C4-2B (cell line): ENCODE results near the gene CRYZL1.
"Not testable (repeated sequence)": the region's sequence is repeated elsewhere in the genome, so short reads cannot be mapped to it uniquely, and the experiment has no call there.

Experiments
- ZFX ChIP-seq: fragments of 450-650 bp; IDR thresholded peaks from 2 replicates; pipeline ENCODE4 v1.6.1; 2017
- TF ChIP-seq, protein P1 (sequence below): fragments of 450-650 bp; conservative IDR thresholded peaks from 2 replicates; pipeline ENCODE4 v1.5.1; 2017; ENCODE audit warnings: mild to moderate bottlenecking

GRCh38 chr21:33576741-33577141, 64.8 kb downstream of the CRYZL1 start:
- TF ChIP-seq, protein P1, sequence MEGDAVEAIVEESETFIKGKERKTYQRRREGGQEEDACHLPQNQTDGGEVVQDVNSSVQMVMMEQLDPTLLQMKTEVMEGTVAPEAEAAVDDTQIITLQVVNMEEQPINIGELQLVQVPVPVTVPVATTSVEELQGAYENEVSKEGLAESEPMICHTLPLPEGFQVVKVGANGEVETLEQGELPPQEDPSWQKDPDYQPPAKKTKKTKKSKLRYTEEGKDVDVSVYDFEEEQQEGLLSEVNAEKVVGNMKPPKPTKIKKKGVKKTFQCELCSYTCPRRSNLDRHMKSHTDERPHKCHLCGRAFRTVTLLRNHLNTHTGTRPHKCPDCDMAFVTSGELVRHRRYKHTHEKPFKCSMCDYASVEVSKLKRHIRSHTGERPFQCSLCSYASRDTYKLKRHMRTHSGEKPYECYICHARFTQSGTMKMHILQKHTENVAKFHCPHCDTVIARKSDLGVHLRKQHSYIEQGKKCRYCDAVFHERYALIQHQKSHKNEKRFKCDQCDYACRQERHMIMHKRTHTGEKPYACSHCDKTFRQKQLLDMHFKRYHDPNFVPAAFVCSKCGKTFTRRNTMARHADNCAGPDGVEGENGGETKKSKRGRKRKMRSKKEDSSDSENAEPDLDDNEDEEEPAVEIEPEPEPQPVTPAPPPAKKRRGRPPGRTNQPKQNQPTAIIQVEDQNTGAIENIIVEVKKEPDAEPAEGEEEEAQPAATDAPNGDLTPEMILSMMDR: not testable (repeated sequence)
- not testable (repeated sequence) for TF ChIP-seq ZFX
